BJ (cell line): ENCODE data around the gene CRIM1. TPM values are rescaled to one million over a fixed set of nuclear protein-coding genes. Genes with fewer than 3 reads are reported as not detected.

ENCODE experiments used
- polyA plus RNA-seq: library from polyadenylated mRNA; depleted of rRNA; stranded (reverse); fragments of >200 nt; gene quantifications from 2 replicates; pipeline ENCODE4 v1.2.3, GENCODE V29; 2011; rRNA removed

CRIM1 gene
- polyA plus RNA-seq, 1 experiment, result 729 TPM

Other genes with a start within 250 kb of the CRIM1 start
- gene FEZ2, start 242.4 kb downstream of the CRIM1 start, polyA plus RNA-seq, result 38.3 and 90.0 TPM in 2 replicates